ENCODE measurements around the gene NPFFR2.

Gene NPFFR2

GRCh38 chr4:71995297-71995696 lies 36.5 kb upstream of the NPFFR2 start:
- TF ChIP-seq CTCF (IDR thresholded peaks at IDR 0.05; ENCODE audit: insufficient read depth, low read length): no peak
- no peak for TF ChIP-seq GABPA (IDR thresholded peaks at IDR 0.05; ENCODE audit: low read depth)
- no peak for TF ChIP-seq POLR2AphosphoS5 (IDR thresholded peaks at IDR 0.05; ENCODE audit: low read depth)
- no peak for TF ChIP-seq REST (IDR thresholded peaks at IDR 0.05; ENCODE audit: insufficient replicate concordance, low read depth)
- TF ChIP-seq SPI1 (IDR thresholded peaks at IDR 0.05; ENCODE audit: borderline replicate concordance, low read depth): no peak
- DNase-seq (ENCODE audit: low read depth in 1 of 2, low spot score in 1 of 2): no peak
- Histone ChIP-seq H3K27ac (replicated peaks) (no peak overlapping the region), H3K4me3 (replicated peaks; ENCODE audit: insufficient read depth, low read length) (no peak overlapping the region), H3K27me3 (ENCODE audit: insufficient read depth, poor library complexity, severe bottlenecking) (no peaks in the 10 kb centered on the region)

- Histone ChIP-seq H3K4me3 (replicated peaks; ENCODE audit: insufficient read depth, low read length) (no peak overlapping the region), H3K27me3 (ENCODE audit: insufficient read depth, poor library complexity, severe bottlenecking) (no peaks in the 10 kb centered on the region), H3K27ac (replicated peaks) (no peak overlapping the region)
- DNase-seq (ENCODE audit: low read depth in 1 of 2, low spot score in 1 of 2): no peak
- TF ChIP-seq GABPA (IDR thresholded peaks at IDR 0.05; ENCODE audit: low read depth) (no peak), POLR2AphosphoS5 (IDR thresholded peaks at IDR 0.05; ENCODE audit: low read depth) (no peak), REST (IDR thresholded peaks at IDR 0.05; ENCODE audit: insufficient replicate concordance, low read depth) (no peak), CTCF (IDR thresholded peaks at IDR 0.05; ENCODE audit: insufficient read depth, low read length) (no peak), SPI1 (IDR thresholded peaks at IDR 0.05; ENCODE audit: borderline replicate concordance, low read depth) (no peak)
Measured at GRCh38 chr4:72006586-72006985, 25.2 kb upstream of the NPFFR2 start.

- Histone ChIP-seq H3K27me3 (ENCODE audit: insufficient read depth, poor library complexity, severe bottlenecking) (no peaks in the 10 kb centered on the region), H3K4me3 (replicated peaks; ENCODE audit: insufficient read depth, low read length) (no peak overlapping the region), H3K27ac (replicated peaks) (no peak overlapping the region)
- TF ChIP-seq GABPA (IDR thresholded peaks at IDR 0.05; ENCODE audit: low read depth) (no peak), CTCF (IDR thresholded peaks at IDR 0.05; ENCODE audit: insufficient read depth, low read length) (no peak), POLR2AphosphoS5 (IDR thresholded peaks at IDR 0.05; ENCODE audit: low read depth) (no peak), REST (IDR thresholded peaks at IDR 0.05; ENCODE audit: insufficient replicate concordance, low read depth) (no peak), SPI1 (IDR thresholded peaks at IDR 0.05; ENCODE audit: borderline replicate concordance, low read depth) (no peak)
- DNase-seq (ENCODE audit: low read depth in 1 of 2, low spot score in 1 of 2): no peak
Measured at GRCh38 chr4:72011906-72012305, 19.9 kb upstream of the NPFFR2 start.

Data from HL-60 (cell line).